Neuronal stem cell (in vitro differentiated cells): ENCODE data around the gene BLTP3B.
"Not testable (repeated sequence)": the region's sequence is repeated elsewhere in the genome, so short reads cannot be mapped to it uniquely, and the experiment has no call there.

Experiments used
- DNase-seq: peaks from one replicate; pipeline ENCODE4 v3.0.0-alpha.2; 2013; ENCODE audit warnings: low spot score
- H2AFZ ChIP-seq: one replicate; pipeline ENCODE4 v1.6.1; 2013; ENCODE audit warnings: mild to moderate bottlenecking, low read length, inconsistent platforms
- H2AK5ac ChIP-seq: 2 replicates; pipeline ENCODE4 v1.6.1; 2013; ENCODE audit warnings: low read depth, mild to moderate bottlenecking, inconsistent platforms, low read length, moderate library complexity, mixed read lengths
- H2BK120ac ChIP-seq: 2 replicates; pipeline ENCODE4 v1.6.1; 2013; ENCODE audit warnings: low read depth, mild to moderate bottlenecking, inconsistent platforms, low read length, moderate library complexity, mixed read lengths
- H2BK12ac ChIP-seq: one replicate; pipeline ENCODE4 v1.6.1; 2013; ENCODE audit warnings: low read length, inconsistent platforms
- H2BK15ac ChIP-seq: 2 replicates; pipeline ENCODE4 v1.6.1; 2013; ENCODE audit warnings: mild to moderate bottlenecking, low read length, inconsistent platforms, mixed read lengths
- H2BK5ac ChIP-seq: one replicate; pipeline ENCODE4 v1.6.1; 2013; ENCODE audit warnings: inconsistent platforms, mild to moderate bottlenecking, low read length, moderate library complexity
- H3K14ac ChIP-seq: one replicate; pipeline ENCODE4 v1.6.1; 2013; ENCODE audit warnings: low read length, inconsistent platforms
- H3K18ac ChIP-seq: 2 replicates; pipeline ENCODE4 v1.6.1; 2013; ENCODE audit warnings: low read length, inconsistent platforms
- H3K23ac ChIP-seq: 2 replicates; pipeline ENCODE4 v1.6.1; 2013; ENCODE audit warnings: low read depth, mild to moderate bottlenecking, mixed read lengths, low read length, inconsistent platforms; ENCODE audit not compliant: poor library complexity
- H3K27ac ChIP-seq: replicated peaks from 3 replicates; pipeline ENCODE4 v1.5.1; 2013; ENCODE audit warnings: low read length, inconsistent platforms
- H3K27me3 ChIP-seq, 3 experiments: 2 replicates each; pipeline ENCODE4 v1.6.1; 2013; ENCODE audit warnings: low read length in 3 of 3, mild to moderate bottlenecking in 2 of 3, inconsistent platforms in 1 of 3, low read depth in 1 of 3, mixed read lengths in 1 of 3, moderate library complexity in 1 of 3; ENCODE audit not compliant: control insufficient read depth in 3 of 3, insufficient read depth in 3 of 3
- H3K36me3 ChIP-seq, 2 donors: replicated peaks in 1 of 2; 2 replicates each; pipeline ENCODE4 v1.6.1; 2013; ENCODE audit warnings: low read length in 2 of 2; ENCODE audit not compliant: control insufficient read depth in 2 of 2, insufficient read depth in 2 of 2
- H3K4ac ChIP-seq: 2 replicates; pipeline ENCODE4 v1.6.1; 2013; ENCODE audit warnings: inconsistent platforms, mild to moderate bottlenecking, low read length, moderate library complexity
- H3K4me1 ChIP-seq, 2 donors: 1 replicate in 1 of 2; 2 replicates in 1 of 2; pipeline ENCODE4 v1.6.1; 2013; ENCODE audit warnings: low read length in 2 of 2, low read depth in 1 of 2; ENCODE audit not compliant: control insufficient read depth in 2 of 2, insufficient read depth in 1 of 2
- H3K4me2 ChIP-seq: one replicate; pipeline ENCODE4 v1.6.1; 2013; ENCODE audit warnings: mild to moderate bottlenecking, low read length, inconsistent platforms; ENCODE audit not compliant: insufficient read depth, poor library complexity, severe bottlenecking
- H3K4me3 ChIP-seq, 2 donors: 2 replicates each; pipeline ENCODE4 v1.5.1; 2013; ENCODE audit warnings: low read length in 2 of 2, mild to moderate bottlenecking in 2 of 2, inconsistent platforms in 1 of 2, moderate library complexity in 1 of 2
- H3K79me1 ChIP-seq: one replicate; pipeline ENCODE4 v1.6.1; 2013; ENCODE audit warnings: low read depth, mild to moderate bottlenecking, inconsistent platforms, low read length, moderate library complexity
- H3K9ac ChIP-seq: one replicate; pipeline ENCODE4 v1.6.1; 2013; ENCODE audit warnings: mild to moderate bottlenecking, low read depth, low read length, inconsistent platforms; ENCODE audit not compliant: poor library complexity
- H3K9me3 ChIP-seq, 2 donors: replicated peaks in 1 of 2; 2 replicates each; pipeline versions ENCODE3 to v1.6.1; 2013; ENCODE audit warnings: low read length in 2 of 2, mild to moderate bottlenecking in 2 of 2, inconsistent platforms in 1 of 2, low read depth in 1 of 2, mixed read lengths in 1 of 2, moderate library complexity in 1 of 2; ENCODE audit not compliant: control insufficient read depth in 2 of 2, insufficient read depth in 1 of 2
- H4K8ac ChIP-seq: one replicate; pipeline ENCODE4 v1.6.1; 2013; ENCODE audit warnings: low read depth, mild to moderate bottlenecking, inconsistent platforms, low read length, moderate library complexity
- H4K91ac ChIP-seq: one replicate; pipeline ENCODE4 v1.6.1; 2013; ENCODE audit warnings: low read length, low read depth, mild to moderate bottlenecking, inconsistent platforms; ENCODE audit not compliant: poor library complexity
- WGBS, 2 donors: extraction: QIAGEN DNeasy Blood & Tissue Kit; methylation state at CpG; one replicate each; pipeline ENCODE4 v1.1.7; 2013; ENCODE audit warnings: missing lambda C conversion rate in 2 of 2, mixed read lengths in 1 of 2; ENCODE audit not compliant: insufficient read length in 2 of 2, insufficient replicate concordance in 1 of 2; ENCODE audit errors: extremely low coverage in 2 of 2; 5-methylcytosine and 5-hydroxymethylcytosine counted together

BLTP3B gene

GRCh38 chr12:100184549-100185145 lies 42.0 kb upstream of the BLTP3B start:
- Histone ChIP-seq H2BK120ac (no peak overlapping the region), H3K4me3 (no peak overlapping the region), H3K9me3 (no peaks in the 10 kb centered on the region), H3K27me3 (no peaks in the 10 kb centered on the region), H2BK15ac (no peak overlapping the region), H4K8ac (no peak overlapping the region), H3K27ac (no peak overlapping the region), H3K18ac (no peak overlapping the region), H3K4me2 (no peak overlapping the region), H3K36me3 (no peaks in the 10 kb centered on the region), H3K9ac (no peak overlapping the region), H2AFZ (no peak overlapping the region), H2BK5ac (no peak overlapping the region), H3K4ac (no peak overlapping the region), H3K79me1 (no peaks in the 10 kb centered on the region), H3K4me1 (no peaks in the 10 kb centered on the region), H3K23ac (no peak overlapping the region), H2AK5ac (no peak overlapping the region), H3K14ac (no peak overlapping the region), H2BK12ac (no peak overlapping the region), H4K91ac (no peak overlapping the region)
- no CpG with 5 or more reads among the region's 8 CpGs for WGBS, 2 donors
- no peak for DNase-seq

DNA sequence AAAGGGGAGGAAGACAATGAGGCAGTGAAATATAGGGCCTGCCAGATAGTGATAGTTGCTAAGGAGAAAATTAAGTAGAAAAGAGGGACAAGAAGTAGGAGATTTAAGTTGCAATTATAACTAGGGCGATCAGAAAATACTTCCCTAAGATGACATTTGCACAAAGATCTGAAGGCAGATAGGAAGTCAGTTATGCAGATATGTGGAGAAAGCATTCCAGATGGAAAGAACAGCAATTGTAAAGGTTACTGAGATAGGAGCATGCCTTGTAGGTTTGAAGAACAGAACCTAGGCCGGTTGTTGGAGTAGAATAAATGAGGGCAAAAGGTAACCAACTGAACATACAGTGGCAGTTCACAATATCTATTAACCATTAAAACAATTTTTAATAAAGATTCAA lies 36.6 kb upstream of the BLTP3B start:
- no peak for DNase-seq
- Histone ChIP-seq H2BK15ac (no peak overlapping the region), H2BK5ac (no peak overlapping the region), H3K9ac (no peak overlapping the region), H3K79me1 (no peaks in the 10 kb centered on the region), H3K27me3 (no peaks in the 10 kb centered on the region), H3K27ac (no peak overlapping the region), H2BK12ac (no peak overlapping the region), H4K91ac (no peak overlapping the region), H3K4ac (no peak overlapping the region), H3K9me3 (no peaks in the 10 kb centered on the region), H3K36me3 (no peaks in the 10 kb centered on the region), H2AK5ac (no peak overlapping the region), H3K23ac (no peak overlapping the region), H3K18ac (no peak overlapping the region), H2BK120ac (no peak overlapping the region), H3K4me3 (no peak overlapping the region), H2AFZ (no peak overlapping the region), H3K4me2 (no peak overlapping the region), H3K14ac (no peak overlapping the region), H4K8ac (no peak overlapping the region), H3K4me1 (no peaks in the 10 kb centered on the region)
- no CpG with 5 or more reads among the region's 2 CpGs for WGBS, 2 donors

DNA sequence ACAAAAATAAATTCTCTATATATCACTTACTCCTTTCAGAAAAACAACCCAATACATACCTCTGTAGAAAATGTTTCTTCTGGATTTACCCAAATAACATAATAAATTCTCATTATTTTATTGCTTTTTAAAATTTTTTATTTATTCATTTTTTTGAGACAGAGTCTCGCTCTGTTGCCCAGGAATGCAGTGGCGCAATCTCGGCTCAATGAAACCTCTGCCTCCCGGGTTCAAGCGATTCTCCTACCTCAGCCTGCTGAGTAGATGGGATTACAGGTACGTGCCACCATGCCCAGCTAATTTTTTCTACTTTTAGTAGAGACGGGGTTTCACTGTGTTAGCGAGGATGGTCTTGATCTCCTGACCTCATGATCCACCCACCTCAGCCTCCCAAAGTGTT lies 33.8 kb upstream of the BLTP3B start:
- H3K4me3 ChIP-seq, H3K18ac ChIP-seq, H3K4me1 ChIP-seq, H2AFZ ChIP-seq, H2AK5ac ChIP-seq, H4K91ac ChIP-seq, H3K4me2 ChIP-seq, H2BK120ac ChIP-seq, H2BK5ac ChIP-seq, H4K8ac ChIP-seq, H3K27ac ChIP-seq, H3K14ac ChIP-seq, H2BK15ac ChIP-seq, H3K4ac ChIP-seq, H2BK12ac ChIP-seq, H3K23ac ChIP-seq, H3K9ac ChIP-seq, H3K9me3 ChIP-seq, H3K79me1 ChIP-seq, H3K27me3 ChIP-seq, H3K36me3 ChIP-seq, DNase-seq: not testable (repeated sequence)
- WGBS, 2 donors, result no CpG with 5 or more reads among the region's 8 CpGs

- no peak for DNase-seq
These were observed 31.8 kb upstream of the BLTP3B start for GRCh38 chr12:100174495-100174894.

More at GRCh38 chr12:100174495-100174894, 31.8 kb upstream of the BLTP3B start:
- no peak overlapping the region for H2BK15ac ChIP-seq
- H3K4me2 ChIP-seq, result no peak overlapping the region
- H2AFZ ChIP-seq, result no peak overlapping the region
- no peak overlapping the region for H3K9ac ChIP-seq
- no peak overlapping the region for H2BK5ac ChIP-seq
- no peaks in the 10 kb centered on the region for H3K79me1 ChIP-seq
- H3K4ac ChIP-seq, result no peak overlapping the region
- H2BK120ac ChIP-seq, result no peak overlapping the region
- no peaks in the 10 kb centered on the region for H3K9me3 ChIP-seq
- no peaks in the 10 kb centered on the region for H3K27me3 ChIP-seq
- H2AK5ac ChIP-seq, result no peak overlapping the region
- H2BK12ac ChIP-seq, result no peak overlapping the region
- no peaks in the 10 kb centered on the region for H3K4me1 ChIP-seq
- no peak overlapping the region for H3K27ac ChIP-seq
- no peak overlapping the region for H3K18ac ChIP-seq
- no peak overlapping the region for H3K23ac ChIP-seq
- no peak overlapping the region for H3K14ac ChIP-seq
- H4K8ac ChIP-seq, result no peak overlapping the region
- no peak overlapping the region for H3K4me3 ChIP-seq
- no peak overlapping the region for H4K91ac ChIP-seq
- peaks cover 0 to 1% of the 10 kb centered on the region in 2 donors for H3K36me3 ChIP-seq
